Breast epithelium (tissue), 3 donors: Measurements from ENCODE around the gene GLRA3.

Experiments
- POLR2AphosphoS5 ChIP-seq, 3 donors: sonication (generic); formaldehyde crosslinking; IDR thresholded peaks; one replicate each; pipeline ENCODE4 v1.6.1; 2017; ENCODE audit warnings: antibody characterized with exemption in 3 of 3
- TF ChIP-seq, protein P1 (sequence below), 3 donors: fragments of 450-650 bp; IDR thresholded peaks; one replicate each; pipeline ENCODE4 v1.5.1; 2016 to 2017; ENCODE audit warnings: antibody characterized with exemption in 3 of 3, mild to moderate bottlenecking in 3 of 3, moderate library complexity in 3 of 3

DNA sequence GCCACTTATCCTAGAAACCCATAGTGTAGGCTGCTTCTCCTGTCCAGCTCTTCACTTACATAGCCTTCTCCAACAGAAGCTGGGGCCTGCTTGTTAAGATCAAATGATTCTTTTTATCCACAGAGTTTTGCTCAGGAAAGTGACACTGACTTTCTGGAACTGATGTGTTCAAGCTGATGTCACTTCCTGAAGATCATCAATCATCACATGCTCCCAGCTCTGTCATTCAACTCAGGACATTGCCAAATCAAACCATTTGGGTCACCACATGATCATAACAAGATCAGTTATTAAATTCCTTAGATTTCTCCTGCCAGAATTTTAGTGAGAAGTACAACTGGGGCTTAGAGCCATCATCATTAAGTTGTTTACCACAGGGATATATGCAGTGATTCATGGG is 39.4 kb downstream of the GLRA3 start:
- TF ChIP-seq, protein P1, sequence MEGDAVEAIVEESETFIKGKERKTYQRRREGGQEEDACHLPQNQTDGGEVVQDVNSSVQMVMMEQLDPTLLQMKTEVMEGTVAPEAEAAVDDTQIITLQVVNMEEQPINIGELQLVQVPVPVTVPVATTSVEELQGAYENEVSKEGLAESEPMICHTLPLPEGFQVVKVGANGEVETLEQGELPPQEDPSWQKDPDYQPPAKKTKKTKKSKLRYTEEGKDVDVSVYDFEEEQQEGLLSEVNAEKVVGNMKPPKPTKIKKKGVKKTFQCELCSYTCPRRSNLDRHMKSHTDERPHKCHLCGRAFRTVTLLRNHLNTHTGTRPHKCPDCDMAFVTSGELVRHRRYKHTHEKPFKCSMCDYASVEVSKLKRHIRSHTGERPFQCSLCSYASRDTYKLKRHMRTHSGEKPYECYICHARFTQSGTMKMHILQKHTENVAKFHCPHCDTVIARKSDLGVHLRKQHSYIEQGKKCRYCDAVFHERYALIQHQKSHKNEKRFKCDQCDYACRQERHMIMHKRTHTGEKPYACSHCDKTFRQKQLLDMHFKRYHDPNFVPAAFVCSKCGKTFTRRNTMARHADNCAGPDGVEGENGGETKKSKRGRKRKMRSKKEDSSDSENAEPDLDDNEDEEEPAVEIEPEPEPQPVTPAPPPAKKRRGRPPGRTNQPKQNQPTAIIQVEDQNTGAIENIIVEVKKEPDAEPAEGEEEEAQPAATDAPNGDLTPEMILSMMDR (IDR thresholded peaks at IDR 0.05) = no peak
- TF ChIP-seq POLR2AphosphoS5 (IDR thresholded peaks at IDR 0.05) = no peak
